Pancreas (tissue), 10 donors: ENCODE results near the gene TOP2A. TPM values are rescaled to one million over a fixed set of nuclear protein-coding genes. Genes with fewer than 3 reads are reported as not detected.
"Not testable (repeated sequence)": the region's sequence is repeated elsewhere in the genome, so short reads cannot be mapped to it uniquely, and the experiment has no call there.

ENCODE experiments used
- ATAC-seq, 4 donors: fragments of 200-7000 bp; cut with Tn5 transposase; one replicate each; pipeline versions ENCODE4 v1.8.0 to v1.9.1; 2020; ENCODE audit warnings: mild to moderate bottlenecking in 4 of 4, moderate library complexity in 4 of 4
- DNase-seq, 6 donors: peaks; one replicate each; pipeline ENCODE4 v3.0.0-alpha.2; 2020
- FAIRE-seq: peaks from 2 replicates; lab custom pipeline; 2012; peaks lifted over from hg19 to GRCh38; lab: Jason Lieb, UNC
- H3K27ac ChIP-seq, 4 donors: fragments of 200-600 bp; sonication (generic); 1 replicate in 3 of 4; 2 replicates in 1 of 4; pipeline versions ENCODE4 v1.5.0 to v1.8.0; 2020
- H3K27me3 ChIP-seq, 4 donors: fragments of 200-600 bp; one replicate each; pipeline ENCODE4 v1.8.0; 2021
- H3K36me3 ChIP-seq, 3 donors: fragments of 200-600 bp; sonication (generic) in 1 of 3; one replicate each; pipeline versions ENCODE4 v1.5.0 to v1.8.0; 2020 to 2021
- H3K4me1 ChIP-seq, 3 donors: fragments of 200-600 bp; one replicate each; pipeline ENCODE4 v1.8.0; 2021
- H3K4me3 ChIP-seq, 4 donors: fragments of 200-600 bp; sonication (generic) in 2 of 4; one replicate each; pipeline versions ENCODE4 v1.5.0 to v1.8.0; 2020 to 2021
- H3K9me3 ChIP-seq, 4 donors: fragments of 200-600 bp; one replicate each; pipeline ENCODE4 v1.8.0; 2021
- WGBS, 2 donors: extraction: QIAGEN DNeasy Blood & Tissue Kit; methylation state at CpG; one replicate each; pipeline ENCODE4 v1.1.7; 2013; 5-methylcytosine and 5-hydroxymethylcytosine counted together
- intact Hi-C, 3 donors: fragments of 100-400 bp; cut with DNase I; formaldehyde crosslinking; loops; one replicate each; pipeline versions ENCODE4 v1.11.1 to v1.14.2; 2022
- polyA plus RNA-seq, 2 donors: library from polyadenylated mRNA; stranded (reverse); fragments of 200-250 nt; gene quantifications; one replicate each; pipeline ENCODE4 v1.2.3, GENCODE V29; 2013
- total RNA-seq, 6 donors: library from RNA; stranded (reverse); fragmentation: NEBNext Ultra II Directional in 4 of 6; extraction: Animal tissue kit (Norgen Biotek cat#: 25700) in 4 of 6; gene quantifications; one replicate each; pipeline versions ENCODE4 v1.2.1 to v1.2.4, GENCODE V29; 2021 to 2023
- TF ChIP-seq, protein P1 (sequence below), 4 donors: fragments of 200-600 bp; sonication (generic) in 3 of 4; IDR thresholded peaks; one replicate each; pipeline versions ENCODE4 v1.5.0 to v1.8.0; 2021; ENCODE audit warnings: antibody characterized with exemption in 4 of 4
- donor health status: healthy with polysubstance abuse.
- donor health status: DM: no; HTN: no; CAD: no; lungs with moderate emphysema.
- donor health status: DM: no; HTN: no; CAD: no.
- donor health status: control.
- donor health status: control.
- donor health status: Bipolar disorder and iron deficiency.
- donor health status: DM: yes; HTN: yes; CAD: no.
- donor health status: DM: no; HTN: no; CAD: no.
- donor health status: DM: no; HTN: no; CAD: no.
- donor health status: DM: yes; HTN: yes; CAD: no.

TOP2A gene
- total and polyA plus RNA-seq, 8 donors, result 0.19 to 4.4 (median 0.65) TPM

DNA sequence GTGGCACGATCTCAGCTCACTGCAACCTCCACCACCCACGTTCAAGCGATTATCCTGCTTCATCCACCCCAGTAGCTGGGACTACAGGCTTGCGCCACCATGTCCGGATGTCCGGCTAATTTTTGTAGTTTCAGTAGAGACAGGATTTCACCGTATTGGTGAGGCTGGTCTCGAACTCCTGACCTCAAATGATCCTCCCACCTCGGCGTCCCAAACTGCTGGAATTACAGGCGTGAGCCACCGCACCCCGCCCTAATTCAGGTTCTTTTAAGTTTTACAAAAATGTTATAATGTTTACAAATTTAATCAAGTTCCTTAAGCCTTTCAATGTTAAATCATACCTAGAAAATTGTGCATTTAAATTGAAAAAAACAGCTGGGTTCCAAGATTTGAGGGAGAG, 39.9 kb downstream of the TOP2A start:
- intact Hi-C loops, result no loop called here
- WGBS, 2 donors, result 75 to 77% methylated on average over 13 of the region's 13 CpGs

DNA sequence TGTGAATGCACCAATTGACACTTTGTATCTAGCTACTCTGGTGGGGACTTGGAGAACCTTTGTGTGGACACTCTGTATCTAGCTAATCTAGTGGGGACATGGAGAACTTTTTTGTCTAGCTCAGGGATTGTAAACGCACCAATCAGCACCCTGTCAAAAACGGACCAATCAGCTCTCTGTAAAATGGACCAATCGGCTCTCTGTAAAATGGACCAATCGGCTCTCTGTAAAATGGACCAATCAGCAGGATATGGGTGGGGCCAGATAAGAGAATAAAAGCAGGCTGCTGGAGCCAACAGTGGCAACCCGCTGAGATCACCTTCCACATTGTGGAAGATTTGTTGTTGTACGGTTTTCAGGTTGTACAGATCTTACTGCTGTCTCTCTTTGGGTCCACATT, 41.2 kb downstream of the TOP2A start:
- WGBS, 2 donors, result 71 to 76% methylated on average over 6 of the region's 6 CpGs
- ATAC-seq, intact Hi-C loops, H3K4me3 ChIP-seq, H3K36me3 ChIP-seq, H3K4me1 ChIP-seq, H3K27me3 ChIP-seq, H3K9me3 ChIP-seq, DNase-seq, FAIRE-seq, H3K27ac ChIP-seq: not testable (repeated sequence)

More for the DNA sequence above, 39.9 kb downstream of the TOP2A start:
- DNase-seq, result no peak
- Histone ChIP-seq H3K27me3 (no peaks in the 10 kb centered on the region), H3K9me3 (no peaks in the 10 kb centered on the region), H3K4me1 (no peaks in the 10 kb centered on the region), H3K4me3 (no peak overlapping the region), H3K36me3 (no peaks in the 10 kb centered on the region), H3K27ac (no peak overlapping the region)
- no peak for FAIRE-seq
- TF ChIP-seq, protein P1, sequence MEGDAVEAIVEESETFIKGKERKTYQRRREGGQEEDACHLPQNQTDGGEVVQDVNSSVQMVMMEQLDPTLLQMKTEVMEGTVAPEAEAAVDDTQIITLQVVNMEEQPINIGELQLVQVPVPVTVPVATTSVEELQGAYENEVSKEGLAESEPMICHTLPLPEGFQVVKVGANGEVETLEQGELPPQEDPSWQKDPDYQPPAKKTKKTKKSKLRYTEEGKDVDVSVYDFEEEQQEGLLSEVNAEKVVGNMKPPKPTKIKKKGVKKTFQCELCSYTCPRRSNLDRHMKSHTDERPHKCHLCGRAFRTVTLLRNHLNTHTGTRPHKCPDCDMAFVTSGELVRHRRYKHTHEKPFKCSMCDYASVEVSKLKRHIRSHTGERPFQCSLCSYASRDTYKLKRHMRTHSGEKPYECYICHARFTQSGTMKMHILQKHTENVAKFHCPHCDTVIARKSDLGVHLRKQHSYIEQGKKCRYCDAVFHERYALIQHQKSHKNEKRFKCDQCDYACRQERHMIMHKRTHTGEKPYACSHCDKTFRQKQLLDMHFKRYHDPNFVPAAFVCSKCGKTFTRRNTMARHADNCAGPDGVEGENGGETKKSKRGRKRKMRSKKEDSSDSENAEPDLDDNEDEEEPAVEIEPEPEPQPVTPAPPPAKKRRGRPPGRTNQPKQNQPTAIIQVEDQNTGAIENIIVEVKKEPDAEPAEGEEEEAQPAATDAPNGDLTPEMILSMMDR (IDR thresholded peaks at IDR 0.05), result no peak
- no peak for ATAC-seq

DNA sequence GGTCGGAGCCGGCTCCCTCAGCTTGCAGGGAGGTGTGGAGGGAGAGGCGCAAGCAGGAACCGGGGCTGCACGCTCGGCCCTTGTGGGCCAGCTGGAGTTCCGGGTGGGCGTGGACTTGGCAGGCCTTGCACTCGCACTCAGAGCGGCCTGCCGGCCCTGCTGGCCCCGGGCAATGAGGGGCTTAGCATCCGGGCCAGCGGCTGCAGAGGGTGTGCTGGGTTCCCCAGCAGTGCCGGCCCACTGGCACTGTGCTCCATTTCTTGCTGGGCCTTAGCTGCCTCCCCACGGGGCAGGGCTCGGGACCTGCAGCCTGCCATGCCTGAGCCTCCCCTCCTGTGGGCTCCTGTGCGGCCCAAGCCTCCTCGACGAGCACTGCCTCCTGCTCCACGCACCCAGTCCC, 41.9 kb downstream of the TOP2A start:
- FAIRE-seq, H3K36me3 ChIP-seq, H3K27me3 ChIP-seq, H3K4me3 ChIP-seq, H3K9me3 ChIP-seq, intact Hi-C loops, H3K27ac ChIP-seq, ATAC-seq, H3K4me1 ChIP-seq: not testable (repeated sequence)
- 79 to 94% methylated on average over 15 to 21 of the region's 21 CpGs for WGBS, 2 donors
- DNase-seq, result peak in 1 of 6 donors; percentile 48

DNA sequence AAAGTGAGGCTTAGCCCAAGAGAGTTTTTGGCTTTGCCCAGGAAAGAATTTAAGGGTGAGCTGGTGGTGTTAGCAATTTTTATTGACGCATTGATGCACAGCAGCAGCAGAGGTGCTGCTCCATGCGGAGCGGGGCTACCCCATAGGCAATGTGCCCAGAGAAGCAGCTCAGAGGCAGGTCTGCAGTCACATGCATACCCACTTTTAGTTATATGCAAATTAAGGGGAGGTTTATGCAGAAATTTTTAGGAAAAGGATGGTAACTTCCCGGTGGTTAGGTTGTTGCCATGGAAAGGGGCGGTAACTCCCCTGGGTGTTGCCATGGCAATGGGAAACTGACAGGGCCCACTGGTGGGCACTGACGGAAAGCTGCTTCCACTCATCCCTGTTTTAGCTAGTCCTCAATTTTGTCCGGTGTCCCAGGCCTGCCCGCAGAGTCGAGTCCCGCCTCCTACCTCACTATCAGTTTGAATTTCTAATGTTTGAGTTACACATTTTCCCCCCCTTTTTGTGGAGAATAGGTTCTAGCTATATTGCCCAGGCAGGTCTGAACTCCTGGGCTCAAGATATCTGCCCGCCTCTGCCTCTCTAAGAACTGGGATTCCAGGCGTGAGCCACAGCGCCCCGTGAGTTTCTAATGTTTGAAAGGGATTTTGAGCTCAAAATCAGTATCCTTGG, 42.7 kb downstream of the TOP2A start:
- 76 to 78% methylated on average over 14 of the region's 14 CpGs for WGBS, 2 donors
- Histone ChIP-seq H3K27me3 (no peaks in the 10 kb centered on the region), H3K27ac (no peak overlapping the region), H3K4me3 (no peak overlapping the region), H3K4me1 (no peaks in the 10 kb centered on the region), H3K36me3 (no peaks in the 10 kb centered on the region), H3K9me3 (no peaks in the 10 kb centered on the region)
- no peak for FAIRE-seq
- TF ChIP-seq, protein P1 (IDR thresholded peaks at IDR 0.05), result no peak
- no peak for DNase-seq
- intact Hi-C loops, result no loop called here
- no peak for ATAC-seq

DNA sequence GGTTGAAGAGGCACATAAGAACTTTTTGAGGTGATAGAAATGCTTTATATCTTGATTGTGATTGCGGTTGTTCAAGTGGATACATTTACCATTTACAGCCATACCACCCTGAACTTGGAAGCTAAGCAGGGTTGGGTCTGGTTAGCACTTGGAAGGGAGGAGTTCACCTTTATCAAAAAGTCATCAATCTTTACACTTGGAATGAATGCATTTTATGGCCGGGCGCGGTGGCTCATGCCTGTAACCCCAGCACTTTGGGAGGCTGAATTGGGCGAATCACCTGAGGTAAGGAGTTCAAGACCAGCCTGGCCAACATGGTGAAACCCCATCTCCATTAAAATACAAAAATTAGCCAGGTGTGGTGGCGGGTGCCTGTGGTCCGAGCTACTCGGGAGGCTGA, 43.7 kb downstream of the TOP2A start:
- Histone ChIP-seq H3K36me3 (no peaks in the 10 kb centered on the region), H3K27ac (no peak overlapping the region), H3K4me3 (no peak overlapping the region), H3K9me3 (no peaks in the 10 kb centered on the region), H3K4me1 (no peaks in the 10 kb centered on the region), H3K27me3 (no peaks in the 10 kb centered on the region)
- FAIRE-seq (no peak), ATAC-seq (no peak), DNase-seq (no peak)
- intact Hi-C loops, result no loop called here
- 62 to 72% methylated on average over 8 of the region's 8 CpGs for WGBS, 2 donors
- TF ChIP-seq, protein P1 (IDR thresholded peaks at IDR 0.05), result no peak

DNA sequence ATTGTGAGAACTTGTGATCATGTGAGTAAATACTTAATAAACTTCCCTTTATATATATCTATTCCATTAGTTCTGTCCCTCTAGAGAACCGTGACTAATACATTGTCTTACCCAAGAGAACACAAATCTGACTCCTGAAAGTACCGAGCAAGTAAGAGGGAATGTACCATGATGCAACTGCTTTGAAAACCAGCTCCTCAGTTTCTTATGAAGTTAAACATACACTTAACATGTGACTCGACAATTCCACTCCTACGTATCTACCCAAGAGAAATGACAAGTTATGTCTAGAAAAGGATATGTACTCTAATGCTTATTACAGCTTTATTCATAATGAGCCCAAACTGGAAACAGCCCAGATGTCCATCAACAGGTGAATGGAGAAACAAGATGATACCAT, 44.4 kb downstream of the TOP2A start:
- H3K27me3 ChIP-seq, result no peaks in the 10 kb centered on the region
- intact Hi-C loops, result no loop called here
- H3K4me3 ChIP-seq, result no peak overlapping the region
- H3K4me1 ChIP-seq, result no peaks in the 10 kb centered on the region
- FAIRE-seq (no peak), ATAC-seq (no peak), DNase-seq (no peak)
- no peak overlapping the region for H3K27ac ChIP-seq
- H3K36me3 ChIP-seq, result no peaks in the 10 kb centered on the region
- WGBS, 2 donors, result 79 to 85% methylated on average over 4 of the region's 4 CpGs
- no peaks in the 10 kb centered on the region for H3K9me3 ChIP-seq
- TF ChIP-seq, protein P1 (IDR thresholded peaks at IDR 0.05), result no peak

DNA sequence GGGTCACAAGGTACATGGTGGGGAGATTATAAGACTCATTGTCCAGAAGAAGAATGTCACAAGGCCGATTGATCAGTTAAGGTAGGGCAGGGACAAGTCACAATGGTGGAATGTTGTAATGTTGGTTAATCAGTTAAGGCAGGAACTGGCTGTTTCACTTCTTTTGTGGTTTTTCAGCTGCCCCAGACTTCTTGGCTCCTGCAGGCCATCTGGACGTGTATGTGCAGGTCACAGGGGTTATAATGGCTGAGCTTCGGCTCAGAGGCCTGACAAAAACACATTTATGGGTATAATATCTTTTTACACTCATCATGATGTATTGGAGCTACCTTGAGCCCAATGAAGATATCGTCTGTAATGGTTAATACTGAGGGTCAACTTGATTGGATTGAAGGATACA, 45.1 kb downstream of the TOP2A start:
- H3K36me3 ChIP-seq, H3K4me1 ChIP-seq, H3K27me3 ChIP-seq, H3K9me3 ChIP-seq, DNase-seq, intact Hi-C loops, ATAC-seq, FAIRE-seq, H3K4me3 ChIP-seq, H3K27ac ChIP-seq: not testable (repeated sequence)
- 56 to 59% methylated on average over 4 of the region's 4 CpGs for WGBS, 2 donors
